H1 (cell line): ENCODE measurements around the gene C19orf18.
"Not testable (repeated sequence)": the region's sequence is repeated elsewhere in the genome, so short reads cannot be mapped to it uniquely, and the experiment has no call there.

Experiments used
- EZH2 ChIP-seq: fragments of 200-600 bp; sonication (generic); IDR thresholded peaks from 2 replicates; pipeline ENCODE4 v1.7.1; 2012; ENCODE audit warnings: low read depth, mild to moderate bottlenecking, moderate library complexity, low read length, inconsistent platforms; ENCODE audit not compliant: severe bottlenecking
- MAFK ChIP-seq: IDR thresholded peaks from 2 replicates; pipeline ENCODE4 v1.6.1; 2012; ENCODE audit warnings: low read depth, mild to moderate bottlenecking, improper control_type of control experiment, low read length
- NANOG ChIP-seq: IDR thresholded peaks from 2 replicates; pipeline ENCODE4 v1.6.1; 2011; ENCODE audit warnings: low read length, low read depth, mild to moderate bottlenecking, inconsistent platforms; ENCODE audit not compliant: insufficient read depth, poor library complexity, severe bottlenecking
- POLR2A ChIP-seq, 2 experiments: IDR thresholded peaks; 1 replicate in 1 of 2; 2 replicates in 1 of 2; pipeline ENCODE4 v1.6.1; 2011; ENCODE audit warnings: low read depth in 2 of 2, low read length in 2 of 2, mild to moderate bottlenecking in 2 of 2; ENCODE audit errors: control extremely low read depth in 1 of 2
- POLR2AphosphoS5 ChIP-seq: IDR thresholded peaks from 2 replicates; pipeline ENCODE4 v1.6.1; 2011; ENCODE audit warnings: low read depth, low read length
- RNF2 ChIP-seq: fragments of 200-900, 300-1000 bp; sonication (generic); IDR thresholded peaks from 2 replicates; pipeline ENCODE4 v1.7.1; 2016; ENCODE audit warnings: borderline replicate concordance, low read depth, mild to moderate bottlenecking, antibody characterized with exemption, low read length; ENCODE audit not compliant: poor library complexity, severe bottlenecking; ENCODE audit errors: missing control alignments
- SIRT6 ChIP-seq: IDR thresholded peaks from one replicate; pipeline ENCODE4 v1.7.1; 2012; ENCODE audit warnings: low read length, inconsistent platforms
- SP2 ChIP-seq: IDR thresholded peaks from 2 replicates; pipeline ENCODE4 v1.6.1; 2012; ENCODE audit warnings: mild to moderate bottlenecking, low read length, inconsistent platforms
- SP4 ChIP-seq: IDR thresholded peaks from 2 replicates; pipeline ENCODE4 v1.6.1; 2012; ENCODE audit warnings: low read length, inconsistent platforms
- TAF7 ChIP-seq: optimal IDR thresholded peaks from 2 replicates; pipeline ENCODE3; 2011; ENCODE audit warnings: low read depth, mild to moderate bottlenecking, inconsistent platforms, low read length, moderate library complexity, borderline replicate concordance
- TBP ChIP-seq: IDR thresholded peaks from 2 replicates; pipeline ENCODE4 v1.6.1; 2011; ENCODE audit warnings: low read depth, low read length, improper control_type of control experiment
- TCF12 ChIP-seq: IDR thresholded peaks from 2 replicates; pipeline ENCODE4 v1.6.1; 2011; ENCODE audit warnings: low read depth, mild to moderate bottlenecking, low read length
- YY1 ChIP-seq: IDR thresholded peaks from 2 replicates; pipeline ENCODE4 v1.6.1; 2011; ENCODE audit warnings: low read depth, mild to moderate bottlenecking, low read length

GRCh38 chr19:58008877-58009276 lies 34.5 kb upstream of the C19orf18 start:
- TF ChIP-seq TCF12; TAF7; YY1; POLR2AphosphoS5; NANOG; SIRT6; SP2; TBP; SP4; RNF2; EZH2; MAFK; POLR2A (IDR thresholded peaks at IDR 0.05; ENCODE audit: control extremely low read depth in 1 of 2, low read depth in 2 of 2, low read length in 2 of 2): not testable (repeated sequence)
